Type B pancreatic cell (in vitro differentiated cells): ENCODE measurements around the gene CREBL2. TPM values are rescaled to one million over a fixed set of nuclear protein-coding genes. Genes with fewer than 3 reads are reported as not detected.

Experiments used
- DNase-seq: peaks from one replicate; pipeline ENCODE4 v3.0.0; 2021; ENCODE audit warnings: mixed read lengths; ENCODE audit not compliant: unreplicated experiment; ENCODE audit errors: extremely low spot score
- H3K27ac Mint-ChIP-seq: 2 replicates; pipeline ENCODE4 v1.8.0; 2021; ENCODE audit warnings: mild to moderate bottlenecking, mixed read lengths
- H3K27me3 Mint-ChIP-seq: 2 replicates; pipeline ENCODE4 v1.8.0; 2021; ENCODE audit warnings: mixed read lengths
- H3K36me3 Mint-ChIP-seq: 2 replicates; pipeline ENCODE4 v1.8.0; 2021; ENCODE audit warnings: mixed read lengths
- H3K4me1 Mint-ChIP-seq: one replicate; pipeline ENCODE4 v1.8.0; 2021; ENCODE audit warnings: mixed read lengths; ENCODE audit not compliant: unreplicated experiment
- H3K4me3 Mint-ChIP-seq: 2 replicates; pipeline ENCODE4 v1.8.0; 2021; ENCODE audit warnings: mild to moderate bottlenecking, mixed read lengths
- H3K9me3 Mint-ChIP-seq: 2 replicates; pipeline ENCODE4 v1.8.0; 2021; ENCODE audit warnings: mixed read lengths
- total RNA-seq: library from RNA; stranded (reverse); gene quantifications from 2 replicates; pipeline ENCODE4 v1.2.1, GENCODE V29; 2021; ENCODE audit warnings: low replicate concordance
- TF ChIP-seq, protein P1 (sequence below): fragments of 200-600 bp; sonication (generic); conservative IDR thresholded peaks from 2 replicates; pipeline ENCODE4 v1.5.0; 2021; ENCODE audit warnings: antibody characterized with exemption, mild to moderate bottlenecking

Gene CREBL2
- total RNA-seq, 1 donor from 2014 or later: 11.9 TPM

DNA sequence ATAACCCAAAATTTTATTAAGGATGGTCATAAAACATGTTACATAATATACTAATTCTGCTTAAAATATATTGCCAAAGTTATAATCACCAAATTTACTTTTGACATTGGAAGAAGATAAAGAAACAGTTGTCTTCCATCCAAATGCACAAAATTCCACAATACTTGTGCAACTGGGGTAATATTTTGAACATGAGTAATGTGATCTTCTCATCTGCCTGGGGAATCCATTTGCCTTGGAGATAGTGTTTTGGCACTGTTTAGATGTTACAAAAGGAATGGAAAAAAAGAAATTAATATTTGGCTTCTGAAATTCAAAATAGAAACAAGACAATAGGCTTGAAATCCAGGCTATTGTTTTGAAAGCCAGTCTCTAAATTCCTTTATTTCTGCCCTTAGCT, 75.2 kb downstream of the CREBL2 start:
- peaks cover 9% of the 10 kb centered on the region for H3K27me3 Mint-ChIP-seq
- no peaks in the 10 kb centered on the region for H3K9me3 Mint-ChIP-seq
- TF ChIP-seq, protein P1, sequence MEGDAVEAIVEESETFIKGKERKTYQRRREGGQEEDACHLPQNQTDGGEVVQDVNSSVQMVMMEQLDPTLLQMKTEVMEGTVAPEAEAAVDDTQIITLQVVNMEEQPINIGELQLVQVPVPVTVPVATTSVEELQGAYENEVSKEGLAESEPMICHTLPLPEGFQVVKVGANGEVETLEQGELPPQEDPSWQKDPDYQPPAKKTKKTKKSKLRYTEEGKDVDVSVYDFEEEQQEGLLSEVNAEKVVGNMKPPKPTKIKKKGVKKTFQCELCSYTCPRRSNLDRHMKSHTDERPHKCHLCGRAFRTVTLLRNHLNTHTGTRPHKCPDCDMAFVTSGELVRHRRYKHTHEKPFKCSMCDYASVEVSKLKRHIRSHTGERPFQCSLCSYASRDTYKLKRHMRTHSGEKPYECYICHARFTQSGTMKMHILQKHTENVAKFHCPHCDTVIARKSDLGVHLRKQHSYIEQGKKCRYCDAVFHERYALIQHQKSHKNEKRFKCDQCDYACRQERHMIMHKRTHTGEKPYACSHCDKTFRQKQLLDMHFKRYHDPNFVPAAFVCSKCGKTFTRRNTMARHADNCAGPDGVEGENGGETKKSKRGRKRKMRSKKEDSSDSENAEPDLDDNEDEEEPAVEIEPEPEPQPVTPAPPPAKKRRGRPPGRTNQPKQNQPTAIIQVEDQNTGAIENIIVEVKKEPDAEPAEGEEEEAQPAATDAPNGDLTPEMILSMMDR: no peak
- H3K27ac Mint-ChIP-seq: no peak overlapping the region
- H3K4me3 Mint-ChIP-seq: no peak overlapping the region
- DNase-seq: no peak
- H3K36me3 Mint-ChIP-seq: no peaks in the 10 kb centered on the region
- H3K4me1 Mint-ChIP-seq: peaks cover 5% of the 10 kb centered on the region

DNA sequence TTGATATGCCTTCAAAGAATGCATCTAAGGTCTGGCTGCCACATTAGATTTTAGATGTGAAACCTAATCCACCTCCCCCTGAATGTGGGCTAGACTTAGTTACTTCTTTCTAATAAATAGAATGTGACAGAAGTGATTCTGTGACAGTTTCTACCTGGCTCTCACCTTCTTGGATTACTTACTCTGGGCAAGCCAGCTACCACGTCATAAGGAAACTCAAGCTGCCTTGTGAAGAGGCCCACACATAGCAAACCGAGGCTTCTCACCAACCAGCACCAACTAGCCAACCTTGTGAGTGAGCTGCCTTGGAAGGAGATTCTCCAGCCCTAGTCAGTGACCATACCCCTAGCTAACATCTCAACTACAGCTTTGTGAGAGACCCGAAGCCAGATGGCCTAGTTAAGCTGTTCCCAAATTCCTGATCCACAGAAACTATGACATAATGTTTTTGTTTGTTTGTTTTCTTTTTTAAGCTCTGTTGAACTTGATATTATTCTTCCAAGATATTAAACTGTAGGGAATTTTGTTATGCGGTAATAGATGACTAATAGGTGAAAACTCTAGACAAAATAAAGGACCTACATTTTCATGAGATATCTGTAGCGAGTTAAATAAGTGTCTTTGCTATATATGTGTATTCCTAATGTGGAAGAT, 78.1 kb downstream of the CREBL2 start:
- Mint-ChIP-seq H3K27ac (no peak overlapping the region), H3K36me3 (no peaks in the 10 kb centered on the region), H3K27me3 (peaks cover 5% of the 10 kb centered on the region), H3K4me1 (peaks cover 2% of the 10 kb centered on the region), H3K9me3 (no peaks in the 10 kb centered on the region), H3K4me3 (no peak overlapping the region)
- TF ChIP-seq, protein P1: no peak
- DNase-seq: no peak

DNA sequence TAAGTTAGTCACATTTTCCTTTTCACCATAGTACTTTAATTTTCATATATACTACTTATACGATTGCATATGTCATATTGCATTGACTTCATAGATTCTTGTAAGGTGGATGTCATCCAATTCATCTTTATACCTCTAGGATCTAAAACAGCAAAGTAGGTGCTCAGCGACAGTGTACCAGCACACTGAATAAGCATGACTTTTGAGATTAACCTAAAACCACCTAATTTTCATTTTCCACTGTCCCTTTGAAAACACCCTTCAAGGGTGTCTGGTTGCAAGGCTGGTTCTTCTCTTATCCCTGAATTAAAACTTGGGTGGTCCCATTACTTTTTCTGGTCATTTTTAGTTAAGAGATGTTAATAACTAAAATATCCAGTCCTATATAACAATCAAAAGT, 79.9 kb downstream of the CREBL2 start:
- TF ChIP-seq, protein P1: no peak
- no peak overlapping the region for H3K27ac Mint-ChIP-seq
- peaks cover 4% of the 10 kb centered on the region for H3K9me3 Mint-ChIP-seq
- H3K27me3 Mint-ChIP-seq: peaks cover 4% of the 10 kb centered on the region
- no peak for DNase-seq
- peaks cover 4% of the 10 kb centered on the region for H3K4me1 Mint-ChIP-seq
- H3K36me3 Mint-ChIP-seq: no peaks in the 10 kb centered on the region
- H3K4me3 Mint-ChIP-seq: no peak overlapping the region

DNA sequence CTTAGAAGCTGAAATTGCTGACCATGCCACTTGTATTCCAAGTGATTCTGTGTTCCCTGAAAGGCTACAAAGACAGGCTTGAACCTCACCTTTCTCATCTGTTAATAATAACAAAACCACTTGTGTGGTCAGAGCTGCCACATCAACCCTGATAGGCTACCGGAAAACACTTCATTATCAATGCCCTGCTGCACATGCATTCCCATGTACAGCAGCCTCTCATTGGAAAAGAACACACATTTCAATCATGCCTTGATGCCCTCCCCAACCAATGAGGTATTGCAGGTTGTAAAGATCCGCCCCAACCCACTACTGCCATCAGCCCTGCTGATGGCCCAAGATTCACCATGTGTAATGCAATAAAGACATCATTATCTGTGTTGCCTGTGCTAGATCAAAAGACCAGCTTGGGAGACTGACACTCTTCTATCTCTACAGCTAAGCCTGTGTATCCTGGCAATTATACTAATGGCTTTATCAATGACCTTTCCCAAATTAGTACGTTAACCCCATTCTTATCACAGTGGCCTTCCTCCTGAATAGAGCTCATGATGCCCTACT, 81.5 kb downstream of the CREBL2 start:
- Mint-ChIP-seq H3K4me1 (peaks cover 8% of the 10 kb centered on the region), H3K9me3 (peaks cover 4% of the 10 kb centered on the region), H3K27me3 (peaks cover 4% of the 10 kb centered on the region), H3K36me3 (no peaks in the 10 kb centered on the region), H3K4me3 (no peak overlapping the region), H3K27ac (no peak overlapping the region)
- DNase-seq: no peak
- TF ChIP-seq, protein P1: no peak

Other genes starting within 250 kb of the CREBL2 start
- 52.1 and 240 TPM in 2 replicates for gene DUSP16, start 49.0 kb upstream of the CREBL2 start, total RNA-seq
- 1.6 and 3.6 TPM in 2 replicates for gene GPR19, start 84.3 kb downstream of the CREBL2 start, total RNA-seq
- gene CDKN1B, start 105.5 kb downstream of the CREBL2 start, total RNA-seq: 49.6 and 85.5 TPM in 2 replicates
- 2.9 and 5.6 TPM in 2 replicates for gene APOLD1, start 173.8 kb downstream of the CREBL2 start, total RNA-seq
- gene DDX47, start 201.5 kb downstream of the CREBL2 start, total RNA-seq: 73.0 and 142 TPM in 2 replicates